ENCODE measurements around the gene CDK2AP2.
"Not testable (repeated sequence)": the region's sequence is repeated elsewhere in the genome, so short reads cannot be mapped to it uniquely, and the experiment has no call there.

CDK2AP2 gene

GRCh38 chr11:67507864-67508485 is at the start of gene CDK2AP2:
Gene CDK2AP2 (minus strand): TSS chr11:67508162. CDS start chr11:67508082, 80 bp downstream.
- DNase-seq: peak; percentile 100

GRCh38 chr11:67556244-67556643 is 48.3 kb upstream of the CDK2AP2 start:
- no peak for DNase-seq

GRCh38 chr11:67551697-67552096 is 43.7 kb upstream of the CDK2AP2 start:
- not testable (repeated sequence) for DNase-seq

GRCh38 chr11:67551127-67551526 is 43.2 kb upstream of the CDK2AP2 start:
- DNase-seq: no peak

GRCh38 chr11:67548555-67549110 is 40.7 kb upstream of the CDK2AP2 start:
- no peak for DNase-seq

- DNase-seq: not testable (repeated sequence)
These were observed 40.1 kb upstream of the CDK2AP2 start for GRCh38 chr11:67548112-67548511.

- DNase-seq: no peak
These were observed 37.3 kb upstream of the CDK2AP2 start for GRCh38 chr11:67545280-67545679.

GRCh38 chr11:67544616-67545242 is 36.8 kb upstream of the CDK2AP2 start:
- no peak for DNase-seq

GRCh38 chr11:67543585-67543984 is 35.6 kb upstream of the CDK2AP2 start:
- DNase-seq: no peak

- DNase-seq: no peak
These were observed 35.0 kb upstream of the CDK2AP2 start for GRCh38 chr11:67542971-67543370.

GRCh38 chr11:67542169-67542568 is 34.2 kb upstream of the CDK2AP2 start:
- no peak for DNase-seq

- DNase-seq: no peak
These were observed 33.2 kb upstream of the CDK2AP2 start for GRCh38 chr11:67541198-67541597.

- no peak for DNase-seq
These were observed 31.6 kb upstream of the CDK2AP2 start for GRCh38 chr11:67539550-67539949.

- no peak for DNase-seq
These were observed 31.0 kb upstream of the CDK2AP2 start for GRCh38 chr11:67538823-67539505.

GRCh38 chr11:67538306-67538705 is 30.3 kb upstream of the CDK2AP2 start:
- DNase-seq: no peak

GRCh38 chr11:67535561-67535960 is 27.6 kb upstream of the CDK2AP2 start:
- no peak for DNase-seq

- no peak for DNase-seq
These were observed 26.2 kb upstream of the CDK2AP2 start for GRCh38 chr11:67534070-67534679.

- DNase-seq: no peak
These were observed 24.9 kb upstream of the CDK2AP2 start for GRCh38 chr11:67532889-67533288.

- no peak for DNase-seq
These were observed 22.3 kb upstream of the CDK2AP2 start for GRCh38 chr11:67530282-67530592.

GRCh38 chr11:67528376-67528775 is 20.4 kb upstream of the CDK2AP2 start:
- DNase-seq: no peak

GRCh38 chr11:67525275-67525976 is 17.5 kb upstream of the CDK2AP2 start:
- DNase-seq: no peak

- DNase-seq: no peak
These were observed 16.5 kb upstream of the CDK2AP2 start for GRCh38 chr11:67524480-67524808.

Measured in GDM1 (cell line).